ENCODE measurements around the gene RELB. TPM values are rescaled to one million over a fixed set of nuclear protein-coding genes. Genes with fewer than 3 reads are reported as not detected.

RELB gene
- total and polyA plus RNA-seq, 7 experiments from 2014 or later = 13.4 to 87.3 (median 33.0) TPM

DNA sequence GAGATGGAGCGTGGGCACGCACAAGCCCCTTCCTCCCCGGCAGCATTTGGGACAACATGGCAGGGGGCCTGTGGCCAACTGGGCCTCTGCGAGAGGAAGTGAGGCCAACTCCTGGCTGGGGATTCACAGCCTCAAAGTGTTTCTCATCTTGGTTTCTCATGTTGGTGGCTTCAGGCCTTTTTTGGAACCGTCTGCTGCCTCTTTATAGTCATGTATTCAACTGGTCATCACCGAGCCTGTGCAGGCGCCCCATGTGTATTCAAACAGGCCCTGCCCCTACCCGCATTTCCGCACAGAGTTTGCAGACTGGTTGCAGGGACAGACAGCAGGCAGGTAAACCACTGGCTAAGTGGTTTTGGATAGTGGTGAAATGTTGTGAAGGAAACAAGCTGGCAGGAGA lies 17.3 kb upstream of the RELB start:
- ChIA-PET CTCF (no interaction called here), POLR2A (no interaction called here)
- Mint-ChIP-seq H3K27me3 (no peaks in the 10 kb centered on the region), H3K27ac (peak overlapping the region in 1 of 9 donors; percentile 32), H3K4me1 (no peaks in the 10 kb centered on the region), H3K36me3 (peaks cover 0 to 20% (median 0%) of the 10 kb centered on the region in 5 donors), H3K4me3 (no peak overlapping the region), H3K9me3 (no peaks in the 10 kb centered on the region)
- H3K36me3 ChIP-seq (ENCODE audit: control insufficient read depth in 2 of 3, insufficient read depth in 3 of 3, low read length in 3 of 3) = peaks cover 0 to 89% (median 7%) of the 10 kb centered on the region in 3 experiments
- no peak overlapping the region for H3K4me3 ChIP-seq (ENCODE audit: low read length)
- H3K4me1 ChIP-seq (ENCODE audit: control insufficient read depth in 2 of 2, insufficient read depth in 2 of 2, low read length in 2 of 2) = no peaks in the 10 kb centered on the region
- H3K27ac ChIP-seq (ENCODE audit: low read depth, low read length) = no peak overlapping the region
- DNase-seq (no peak), ATAC-seq (peak; percentile 18)
- no peaks in the 10 kb centered on the region for H3K9me3 ChIP-seq (ENCODE audit: control insufficient read depth in 2 of 3, low read length in 3 of 3)
- no peaks in the 10 kb centered on the region for H3K27me3 ChIP-seq (ENCODE audit: control insufficient read depth in 2 of 2, insufficient read depth in 2 of 2, low read length in 2 of 2)
- intact Hi-C loops (cut with micrococcal nuclease) = no loop called here

DNA sequence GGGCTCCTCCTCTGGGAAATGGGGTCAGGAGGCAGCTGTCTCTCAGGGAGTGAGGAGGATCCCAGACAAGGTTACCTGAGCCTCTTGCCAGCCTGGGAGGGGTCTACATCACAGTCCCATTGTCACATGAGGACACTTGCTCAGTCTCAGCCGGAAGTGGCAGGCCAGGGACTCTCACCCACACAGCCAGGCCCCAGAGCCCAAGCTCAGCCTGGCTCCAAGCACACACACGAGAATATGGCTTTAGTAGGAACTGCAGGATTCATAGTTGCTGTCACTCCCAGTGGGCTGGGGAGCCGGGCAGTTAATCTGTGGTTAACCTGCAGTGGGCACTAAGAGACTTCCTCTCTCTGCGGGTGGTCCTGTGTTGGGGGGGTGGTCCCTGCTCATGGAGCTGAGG lies 15.8 kb upstream of the RELB start:
- Mint-ChIP-seq H3K27me3 (no peaks in the 10 kb centered on the region), H3K4me3 (no peak overlapping the region), H3K27ac (peak overlapping the region in 1 of 9 donors; percentile 18), H3K4me1 (no peaks in the 10 kb centered on the region), H3K36me3 (peaks cover 0 to 20% (median 0%) of the 10 kb centered on the region in 5 donors), H3K9me3 (no peaks in the 10 kb centered on the region)
- no peak overlapping the region for H3K4me3 ChIP-seq (ENCODE audit: low read length)
- H3K27ac ChIP-seq (ENCODE audit: low read depth, low read length) = no peak overlapping the region
- DNase-seq = no peak
- peaks cover 0 to 90% (median 0%) of the 10 kb centered on the region in 3 experiments for H3K36me3 ChIP-seq (ENCODE audit: control insufficient read depth in 2 of 3, insufficient read depth in 3 of 3, low read length in 3 of 3)
- POLR2A ChIA-PET = no interaction called here
- intact Hi-C loops (cut with micrococcal nuclease) = no loop called here
- no peak for ATAC-seq
- no peaks in the 10 kb centered on the region for H3K9me3 ChIP-seq (ENCODE audit: control insufficient read depth in 2 of 3, low read length in 3 of 3)
- H3K27me3 ChIP-seq (ENCODE audit: control insufficient read depth in 2 of 2, insufficient read depth in 2 of 2, low read length in 2 of 2) = no peaks in the 10 kb centered on the region
- CTCF ChIA-PET = no interaction called here
- no peaks in the 10 kb centered on the region for H3K4me1 ChIP-seq (ENCODE audit: control insufficient read depth in 2 of 2, insufficient read depth in 2 of 2, low read length in 2 of 2)

DNA sequence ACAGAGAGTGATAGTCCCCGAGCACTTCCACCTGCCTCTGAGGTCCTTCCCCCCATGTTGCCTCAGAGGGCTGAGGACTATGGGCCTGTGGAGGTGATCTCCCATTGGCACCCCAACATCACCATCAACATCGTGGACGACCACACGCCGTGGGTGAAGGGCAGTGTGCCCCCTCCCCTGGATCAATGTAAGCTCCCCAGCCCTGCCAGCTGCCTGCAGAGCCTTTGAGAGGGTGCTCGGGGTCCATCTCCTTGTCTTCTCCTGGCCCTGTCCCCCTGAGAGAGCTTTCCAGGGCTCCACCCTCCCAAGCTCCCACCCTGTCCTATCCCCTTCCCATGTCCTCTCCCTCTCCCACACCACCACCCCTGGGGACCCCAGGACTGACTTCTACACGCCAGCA lies 14.9 kb upstream of the RELB start:
- no peak overlapping the region for H3K27ac ChIP-seq (ENCODE audit: low read depth, low read length)
- no peaks in the 10 kb centered on the region for H3K27me3 ChIP-seq (ENCODE audit: control insufficient read depth in 2 of 2, insufficient read depth in 2 of 2, low read length in 2 of 2)
- intact Hi-C loops (cut with micrococcal nuclease) = no loop called here
- H3K4me1 ChIP-seq (ENCODE audit: control insufficient read depth in 2 of 2, insufficient read depth in 2 of 2, low read length in 2 of 2) = no peaks in the 10 kb centered on the region
- DNase-seq = no peak
- H3K4me1 Mint-ChIP-seq = no peaks in the 10 kb centered on the region
- ATAC-seq = no peak
- peak overlapping the region in 1 of 9 donors; percentile 33 for H3K27ac Mint-ChIP-seq
- H3K9me3 Mint-ChIP-seq = no peaks in the 10 kb centered on the region
- H3K27me3 Mint-ChIP-seq = no peaks in the 10 kb centered on the region
- ChIA-PET CTCF (interaction anchor here (0.5 kb wide), 1 partner anchor 1199 kb away, joined by 4 read pairs; no protein-coding TSS in a partner anchor), POLR2A (no interaction called here)
- peaks cover 0 to 20% (median 0%) of the 10 kb centered on the region in 5 donors for H3K36me3 Mint-ChIP-seq
- H3K36me3 ChIP-seq (ENCODE audit: control insufficient read depth in 2 of 3, insufficient read depth in 3 of 3, low read length in 3 of 3) = peaks cover 0 to 96% (median 0%) of the 10 kb centered on the region in 3 experiments
- no peaks in the 10 kb centered on the region for H3K9me3 ChIP-seq (ENCODE audit: control insufficient read depth in 2 of 3, low read length in 3 of 3)
- H3K4me3 ChIP-seq (ENCODE audit: low read length) = no peak overlapping the region
- no peak overlapping the region for H3K4me3 Mint-ChIP-seq

DNA sequence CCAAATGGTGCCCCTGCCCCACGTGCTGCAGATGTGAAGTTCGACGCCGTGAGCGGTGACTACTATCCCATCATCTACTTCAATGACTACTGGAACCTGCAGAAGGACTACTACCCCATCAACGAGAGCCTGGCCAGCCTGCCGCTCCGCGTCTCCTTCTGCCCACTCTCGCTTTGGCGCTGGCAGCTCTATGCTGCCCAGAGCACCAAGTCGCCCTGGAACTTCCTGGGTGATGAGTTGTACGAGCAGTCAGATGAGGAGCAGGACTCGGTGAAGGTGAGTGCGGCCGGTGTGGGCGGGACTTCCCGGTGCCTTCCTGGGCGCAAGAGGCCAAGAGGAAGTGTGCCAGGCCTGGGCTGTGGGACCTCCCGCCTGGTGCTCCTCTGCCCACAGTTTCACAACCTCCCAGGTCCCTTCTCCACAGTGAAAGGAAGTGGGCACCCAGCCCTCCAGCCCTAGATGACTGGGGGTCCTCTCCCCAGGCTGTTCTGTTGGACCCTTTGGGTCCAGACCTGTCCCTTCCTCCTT lies 14.1 kb upstream of the RELB start:
- H3K27me3 Mint-ChIP-seq = no peaks in the 10 kb centered on the region
- DNase-seq (no peak), ATAC-seq (no peak)
- Histone ChIP-seq H3K27ac (ENCODE audit: low read depth, low read length) (no peak overlapping the region), H3K9me3 (ENCODE audit: control insufficient read depth in 2 of 3, low read length in 3 of 3) (no peaks in the 10 kb centered on the region), H3K4me3 (ENCODE audit: low read length) (no peak overlapping the region), H3K27me3 (ENCODE audit: control insufficient read depth in 2 of 2, insufficient read depth in 2 of 2, low read length in 2 of 2) (no peaks in the 10 kb centered on the region), H3K4me1 (ENCODE audit: control insufficient read depth in 2 of 2, insufficient read depth in 2 of 2, low read length in 2 of 2) (no peaks in the 10 kb centered on the region), H3K36me3 (ENCODE audit: control insufficient read depth in 2 of 3, insufficient read depth in 3 of 3, low read length in 3 of 3) (peaks cover 0 to 96% (median 0%) of the 10 kb centered on the region in 3 experiments)
- no peaks in the 10 kb centered on the region for H3K9me3 Mint-ChIP-seq
- peaks cover 0 to 26% (median 0%) of the 10 kb centered on the region in 5 donors for H3K36me3 Mint-ChIP-seq
- H3K4me1 Mint-ChIP-seq = no peaks in the 10 kb centered on the region
- H3K4me3 Mint-ChIP-seq = no peak overlapping the region
- CTCF ChIA-PET = no interaction called here
- intact Hi-C loops (cut with micrococcal nuclease) = no loop called here
- H3K27ac Mint-ChIP-seq = peak overlapping the region in 1 of 9 donors; percentile 33
- POLR2A ChIA-PET = no interaction called here

DNA sequence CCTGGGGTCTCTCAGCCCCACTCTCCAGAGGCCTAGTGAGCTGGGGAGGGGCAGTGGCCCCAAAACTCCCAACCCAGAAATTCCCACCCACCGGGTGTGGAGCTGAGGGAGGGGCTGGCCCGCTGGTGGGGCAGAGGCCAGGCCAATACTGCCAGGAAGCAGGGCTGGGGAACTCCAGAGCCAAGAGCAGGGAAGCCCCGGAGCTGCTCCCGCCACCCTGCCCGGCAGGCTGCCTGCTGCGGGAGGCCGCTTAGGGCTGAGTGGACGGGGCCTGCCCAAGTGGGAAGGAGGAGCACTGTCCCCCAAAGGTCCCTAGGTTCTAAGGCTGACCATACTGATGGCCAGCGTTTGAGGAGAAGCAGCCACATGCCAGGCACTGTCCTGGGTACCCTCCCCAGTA lies 13.0 kb upstream of the RELB start:
- H3K36me3 Mint-ChIP-seq = peaks cover 0 to 26% (median 0%) of the 10 kb centered on the region in 5 donors
- H3K27me3 Mint-ChIP-seq = no peaks in the 10 kb centered on the region
- ATAC-seq (no peak), DNase-seq (peak in 1 of 9 donors; percentile 6)
- CTCF ChIA-PET = interaction anchor here (0.6 to 1.6 kb wide), 4 partner anchors 51 to 291 kb away, joined by 3 to 7 read pairs (median 4); partner anchors contain the start of gene CLASRP
- Histone ChIP-seq H3K27me3 (ENCODE audit: control insufficient read depth in 2 of 2, insufficient read depth in 2 of 2, low read length in 2 of 2) (no peaks in the 10 kb centered on the region), H3K27ac (ENCODE audit: low read depth, low read length) (no peak overlapping the region), H3K36me3 (ENCODE audit: control insufficient read depth in 2 of 3, insufficient read depth in 3 of 3, low read length in 3 of 3) (peaks cover 0 to 92% (median 0%) of the 10 kb centered on the region in 3 experiments), H3K4me3 (ENCODE audit: low read length) (no peak overlapping the region), H3K9me3 (ENCODE audit: control insufficient read depth in 2 of 3, low read length in 3 of 3) (no peaks in the 10 kb centered on the region), H3K4me1 (ENCODE audit: control insufficient read depth in 2 of 2, insufficient read depth in 2 of 2, low read length in 2 of 2) (no peaks in the 10 kb centered on the region)
- intact Hi-C loops (cut with micrococcal nuclease) = no loop called here
- POLR2A ChIA-PET = interaction anchor here (0.7 kb wide), 1 partner anchor 125 kb away, joined by 3 read pairs; no protein-coding TSS in a partner anchor
- no peaks in the 10 kb centered on the region for H3K9me3 Mint-ChIP-seq
- H3K27ac Mint-ChIP-seq = no peak overlapping the region
- H3K4me1 Mint-ChIP-seq = no peaks in the 10 kb centered on the region
- H3K4me3 Mint-ChIP-seq = no peak overlapping the region

DNA sequence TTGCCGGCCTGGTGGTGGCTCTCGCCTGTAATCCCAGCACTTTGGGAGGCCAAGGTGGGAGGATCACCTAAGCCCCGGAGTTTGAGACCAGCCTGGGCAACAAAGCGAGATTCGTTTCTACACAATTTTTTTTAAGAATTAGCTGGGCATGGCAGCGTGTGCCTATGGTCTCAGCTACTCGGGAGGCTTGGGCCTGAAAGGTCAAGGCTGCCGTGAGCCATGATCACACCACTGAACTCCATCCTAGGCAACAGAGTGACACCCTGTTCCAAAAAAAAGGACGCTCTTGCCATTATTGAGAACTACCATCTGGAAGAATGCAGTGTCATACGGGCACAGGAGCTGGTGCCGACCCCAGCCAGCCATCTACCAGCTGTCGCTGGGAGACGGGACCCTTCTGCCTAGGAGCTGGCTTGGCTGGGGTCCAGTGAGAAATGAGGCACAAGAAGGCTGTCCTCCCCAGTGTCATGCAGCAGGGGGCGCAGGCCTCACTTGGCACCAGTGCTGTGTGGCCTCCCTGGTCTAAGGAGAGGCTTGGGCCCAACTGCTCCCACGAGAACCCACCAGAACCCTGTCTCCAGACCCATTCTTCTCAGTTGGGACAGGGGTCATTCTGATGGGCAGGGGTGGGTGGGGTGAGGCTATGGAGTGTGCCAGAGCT lies 12.2 kb upstream of the RELB start:
- Mint-ChIP-seq H3K4me3 (no peak overlapping the region), H3K27me3 (no peaks in the 10 kb centered on the region), H3K36me3 (peaks cover 0 to 26% (median 0%) of the 10 kb centered on the region in 5 donors), H3K9me3 (no peaks in the 10 kb centered on the region), H3K4me1 (peaks cover 0 to 2% (median 0%) of the 10 kb centered on the region in 7 donors), H3K27ac (peak overlapping the region in 2 of 9 donors; percentile 41 to 85)
- Histone ChIP-seq H3K27me3 (ENCODE audit: control insufficient read depth in 2 of 2, insufficient read depth in 2 of 2, low read length in 2 of 2) (no peaks in the 10 kb centered on the region), H3K27ac (ENCODE audit: low read depth, low read length) (no peak overlapping the region), H3K9me3 (ENCODE audit: control insufficient read depth in 2 of 3, low read length in 3 of 3) (no peaks in the 10 kb centered on the region), H3K36me3 (ENCODE audit: control insufficient read depth in 2 of 3, insufficient read depth in 3 of 3, low read length in 3 of 3) (peaks cover 0 to 88% (median 0%) of the 10 kb centered on the region in 3 experiments), H3K4me1 (ENCODE audit: control insufficient read depth in 2 of 2, insufficient read depth in 2 of 2, low read length in 2 of 2) (no peaks in the 10 kb centered on the region), H3K4me3 (ENCODE audit: low read length) (no peak overlapping the region)
- POLR2A ChIA-PET = no interaction called here
- peak; percentile 86 for ATAC-seq
- intact Hi-C loops (cut with micrococcal nuclease) = loop anchor here (1.0 kb wide), 3 partner anchors 70 to 349 kb away; no protein-coding TSS in a partner anchor
- DNase-seq = peak; percentile 34 to 64 (median 55)
- CTCF ChIA-PET = interaction anchor here (0.7 to 1.6 kb wide), 4 partner anchors 10 to 290 kb away, joined by 3 to 6 read pairs (median 3); partner anchors contain the start of gene CLASRP
